Gastroesophageal sphincter (tissue), 3 donors: ENCODE measurements around the gene DLG4.

Experiments
- EP300 ChIP-seq: sonication (generic); formaldehyde crosslinking; IDR thresholded peaks from one replicate; pipeline ENCODE4 v1.6.1; 2017; ENCODE audit warnings: antibody characterized with exemption, mild to moderate bottlenecking
- POLR2AphosphoS5 ChIP-seq: sonication (generic); formaldehyde crosslinking; IDR thresholded peaks from one replicate; pipeline ENCODE4 v1.6.1; 2017; ENCODE audit warnings: antibody characterized with exemption
- TF ChIP-seq, protein P1 (sequence below), 4 experiments: fragments of 200-600 bp in 2 of 4; fragments of 450-650 bp in 2 of 4; sonication (generic) in 1 of 4; IDR thresholded peaks; one replicate each; pipeline ENCODE4 v1.5.1; 2017 to 2019; ENCODE audit warnings: antibody characterized with exemption in 4 of 4, mild to moderate bottlenecking in 2 of 4, moderate library complexity in 2 of 4

DNA sequence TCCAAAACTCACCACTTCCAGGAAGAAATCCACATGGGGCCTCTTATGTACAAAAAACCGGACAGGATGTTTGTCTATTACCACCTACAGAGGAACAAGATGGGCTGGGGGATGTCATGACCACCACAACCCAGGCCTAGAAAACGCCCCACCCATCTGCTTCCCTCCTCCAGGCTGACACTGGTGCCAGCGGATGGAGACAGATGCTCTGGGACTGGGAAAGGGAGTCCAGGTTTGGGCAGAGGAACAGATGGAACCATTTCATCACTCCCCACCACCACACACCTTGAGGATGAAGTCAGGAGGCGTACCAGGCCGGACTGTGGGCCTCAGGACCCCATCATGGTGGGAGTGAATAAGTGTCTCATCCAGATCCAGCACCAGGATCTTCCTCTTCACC, 27.1 kb upstream of the DLG4 start:
- TF ChIP-seq, protein P1, sequence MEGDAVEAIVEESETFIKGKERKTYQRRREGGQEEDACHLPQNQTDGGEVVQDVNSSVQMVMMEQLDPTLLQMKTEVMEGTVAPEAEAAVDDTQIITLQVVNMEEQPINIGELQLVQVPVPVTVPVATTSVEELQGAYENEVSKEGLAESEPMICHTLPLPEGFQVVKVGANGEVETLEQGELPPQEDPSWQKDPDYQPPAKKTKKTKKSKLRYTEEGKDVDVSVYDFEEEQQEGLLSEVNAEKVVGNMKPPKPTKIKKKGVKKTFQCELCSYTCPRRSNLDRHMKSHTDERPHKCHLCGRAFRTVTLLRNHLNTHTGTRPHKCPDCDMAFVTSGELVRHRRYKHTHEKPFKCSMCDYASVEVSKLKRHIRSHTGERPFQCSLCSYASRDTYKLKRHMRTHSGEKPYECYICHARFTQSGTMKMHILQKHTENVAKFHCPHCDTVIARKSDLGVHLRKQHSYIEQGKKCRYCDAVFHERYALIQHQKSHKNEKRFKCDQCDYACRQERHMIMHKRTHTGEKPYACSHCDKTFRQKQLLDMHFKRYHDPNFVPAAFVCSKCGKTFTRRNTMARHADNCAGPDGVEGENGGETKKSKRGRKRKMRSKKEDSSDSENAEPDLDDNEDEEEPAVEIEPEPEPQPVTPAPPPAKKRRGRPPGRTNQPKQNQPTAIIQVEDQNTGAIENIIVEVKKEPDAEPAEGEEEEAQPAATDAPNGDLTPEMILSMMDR (IDR thresholded peaks at IDR 0.05), result no peak
- TF ChIP-seq EP300, result no peak
- TF ChIP-seq POLR2AphosphoS5, result no peak
